ENCODE results near the gene TSPAN8. TPM values are rescaled to one million over a fixed set of nuclear protein-coding genes. Genes with fewer than 3 reads are reported as not detected.
"Not testable (repeated sequence)": the region's sequence is repeated elsewhere in the genome, so short reads cannot be mapped to it uniquely, and the experiment has no call there.

Gene TSPAN8
- total RNA-seq, 1 experiment from 2014 or later = not detected

- BruUV-seq (replicated peaks) = no TSS peak
- no peak for TF ChIP-seq CTCF (IDR thresholded peaks at IDR 0.05; ENCODE audit: unreplicated experiment)
- CTCF ChIA-PET = interaction anchor here (0.5 to 1.2 kb wide), 7 partner anchors 15 to 434 kb away, joined by 3 to 6 read pairs (median 3); no protein-coding TSS in a partner anchor
Observed at GRCh38 chr12:71124835-71125460, 32.9 kb downstream of the TSPAN8 start.

GRCh38 chr12:71113148-71113547 is 44.7 kb downstream of the TSPAN8 start:
- DNase-seq (ENCODE audit: unreplicated experiment); H3K27ac Mint-ChIP-seq (ENCODE audit: low read depth, unreplicated experiment); H3K36me3 Mint-ChIP-seq (ENCODE audit: insufficient read depth, unreplicated experiment); H3K4me1 Mint-ChIP-seq (ENCODE audit: insufficient read depth, unreplicated experiment); BruUV-seq (replicated peaks); H3K27me3 Mint-ChIP-seq (ENCODE audit: insufficient read depth, unreplicated experiment); POLR2A ChIA-PET; intact Hi-C loops (cut with micrococcal nuclease); H3K4me3 Mint-ChIP-seq (ENCODE audit: unreplicated experiment); H3K9me3 Mint-ChIP-seq (ENCODE audit: unreplicated experiment): not testable (repeated sequence)
- CTCF ChIA-PET = interaction anchor here (0.6 kb wide), 1 partner anchor 37 kb away, joined by 3 read pairs; no protein-coding TSS in a partner anchor

More at GRCh38 chr12:71124835-71125460, 32.9 kb downstream of the TSPAN8 start:
- POLR2A ChIA-PET = no interaction called here
- Mint-ChIP-seq H3K4me3 (ENCODE audit: unreplicated experiment) (no peak overlapping the region), H3K9me3 (ENCODE audit: unreplicated experiment) (no peaks in the 10 kb centered on the region), H3K4me1 (ENCODE audit: insufficient read depth, unreplicated experiment) (no peaks in the 10 kb centered on the region), H3K27ac (ENCODE audit: low read depth, unreplicated experiment) (no peak overlapping the region), H3K36me3 (ENCODE audit: insufficient read depth, unreplicated experiment) (no peaks in the 10 kb centered on the region), H3K27me3 (ENCODE audit: insufficient read depth, unreplicated experiment) (no peaks in the 10 kb centered on the region)
- DNase-seq (ENCODE audit: unreplicated experiment) = no peak
- intact Hi-C loops (cut with micrococcal nuclease) = no loop called here

GRCh38 chr12:71109834-71110233 is 48.0 kb downstream of the TSPAN8 start:
- H3K27me3 Mint-ChIP-seq (ENCODE audit: insufficient read depth, unreplicated experiment) = no peaks in the 10 kb centered on the region
- no peaks in the 10 kb centered on the region for H3K4me1 Mint-ChIP-seq (ENCODE audit: insufficient read depth, unreplicated experiment)
- TF ChIP-seq CTCF (IDR thresholded peaks at IDR 0.05; ENCODE audit: unreplicated experiment) = no peak
- BruUV-seq (replicated peaks) = no TSS peak
- peaks cover 9% of the 10 kb centered on the region for H3K9me3 Mint-ChIP-seq (ENCODE audit: unreplicated experiment)
- H3K27ac Mint-ChIP-seq (ENCODE audit: low read depth, unreplicated experiment) = no peak overlapping the region
- no peak for DNase-seq (ENCODE audit: unreplicated experiment)
- ChIA-PET CTCF (no interaction called here), POLR2A (no interaction called here)
- intact Hi-C loops (cut with micrococcal nuclease) = no loop called here
- no peaks in the 10 kb centered on the region for H3K36me3 Mint-ChIP-seq (ENCODE audit: insufficient read depth, unreplicated experiment)
- H3K4me3 Mint-ChIP-seq (ENCODE audit: unreplicated experiment) = no peak overlapping the region

- H3K4me1 Mint-ChIP-seq (ENCODE audit: insufficient read depth, unreplicated experiment) = no peaks in the 10 kb centered on the region
- ChIA-PET POLR2A (no interaction called here), CTCF (interaction anchor here (0.9 kb wide), 1 partner anchor 78 kb away, joined by 3 read pairs; no protein-coding TSS in a partner anchor)
- intact Hi-C loops (cut with micrococcal nuclease) = no loop called here
- no peak for DNase-seq (ENCODE audit: unreplicated experiment)
- H3K9me3 Mint-ChIP-seq (ENCODE audit: unreplicated experiment) = peaks cover 4% of the 10 kb centered on the region
- BruUV-seq (replicated peaks) = no TSS peak
- no peaks in the 10 kb centered on the region for H3K27me3 Mint-ChIP-seq (ENCODE audit: insufficient read depth, unreplicated experiment)
- no peak for TF ChIP-seq CTCF (IDR thresholded peaks at IDR 0.05; ENCODE audit: unreplicated experiment)
- H3K4me3 Mint-ChIP-seq (ENCODE audit: unreplicated experiment) = no peak overlapping the region
- H3K27ac Mint-ChIP-seq (ENCODE audit: low read depth, unreplicated experiment) = no peak overlapping the region
- no peaks in the 10 kb centered on the region for H3K36me3 Mint-ChIP-seq (ENCODE audit: insufficient read depth, unreplicated experiment)
Observed at GRCh38 chr12:71108355-71108754, 49.4 kb downstream of the TSPAN8 start.
